Measurements from ENCODE around the gene REV1.

DNA sequence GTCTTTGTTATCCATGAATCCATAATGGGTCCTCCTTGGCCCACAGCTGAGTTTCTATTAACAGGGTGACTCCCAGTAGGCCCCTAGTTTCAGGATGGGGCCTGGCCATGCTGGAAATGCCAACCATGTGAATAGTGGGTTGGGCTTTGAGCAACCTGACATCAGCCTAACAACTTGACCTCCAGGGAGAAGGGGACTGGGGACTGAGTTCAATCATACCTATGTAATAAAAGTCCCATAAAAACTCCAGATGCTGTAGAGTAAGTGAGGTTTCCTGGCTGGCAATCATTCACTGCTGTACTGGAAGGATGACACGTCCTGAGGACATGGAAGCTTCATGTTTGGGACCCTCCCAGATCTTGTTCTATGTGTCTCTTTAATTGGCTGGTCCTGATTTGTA, 7.9 kb downstream of the REV1 start:
- TF ChIP-seq CTCF (IDR thresholded peaks at IDR 0.05): no peak
- no peak for TF ChIP-seq POLR2AphosphoS5 (IDR thresholded peaks at IDR 0.05)
